WTC11 (cell line): ENCODE results near the gene B3GALT4.

ENCODE experiments used
- ATF2 ChIP-seq: sonication (generic); formaldehyde crosslinking; IDR thresholded peaks from 2 replicates; pipeline ENCODE4 v1.8.1; 2022; ENCODE audit warnings: low read depth, missing genetic modification reagents, borderline replicate concordance
- ATF3 ChIP-seq: sonication (generic); formaldehyde crosslinking; conservative IDR thresholded peaks from 2 replicates; pipeline ENCODE4 v1.8.1; 2022; ENCODE audit warnings: mild to moderate bottlenecking, missing genetic modification reagents
- ATF6 ChIP-seq: sonication (generic); formaldehyde crosslinking; IDR thresholded peaks from 2 replicates; pipeline ENCODE4 v1.8.1; 2023; ENCODE audit warnings: mild to moderate bottlenecking, missing genetic modification reagents
- CTCF ChIP-seq: fragments of 200-600 bp; IDR thresholded peaks from 2 replicates; pipeline ENCODE4 v1.8.0; 2022; ENCODE audit warnings: antibody characterized with exemption
- E2F1 ChIP-seq: sonication (generic); formaldehyde crosslinking; IDR thresholded peaks from 2 replicates; pipeline ENCODE4 v1.8.0; 2022; ENCODE audit warnings: mild to moderate bottlenecking, missing genetic modification reagents
- FOXP4 ChIP-seq: sonication (generic); formaldehyde crosslinking; IDR thresholded peaks from 2 replicates; pipeline ENCODE4 v1.8.0; 2022; ENCODE audit warnings: mild to moderate bottlenecking, missing genetic modification reagents
- JAZF1 ChIP-seq: fragments of 250-450 bp; sonication (Bioruptor Pico); IDR thresholded peaks from 2 replicates; pipeline ENCODE4 v1.9.0; 2021; ENCODE audit warnings: moderate library complexity, mild to moderate bottlenecking, inconsistent platforms
- MAX ChIP-seq: sonication (generic); formaldehyde crosslinking; IDR thresholded peaks from 2 replicates; pipeline ENCODE4 v1.8.0; 2022; ENCODE audit warnings: mild to moderate bottlenecking, missing genetic modification reagents
- NFE2L1 ChIP-seq: sonication (generic); formaldehyde crosslinking; IDR thresholded peaks from 2 replicates; pipeline ENCODE4 v1.8.1; 2023; ENCODE audit warnings: missing genetic modification reagents
- NR2C2 ChIP-seq: sonication (generic); formaldehyde crosslinking; IDR thresholded peaks from 2 replicates; pipeline ENCODE4 v1.8.0; 2022; ENCODE audit warnings: mild to moderate bottlenecking, missing genetic modification reagents
- PRDM15 ChIP-seq: sonication (generic); formaldehyde crosslinking; IDR thresholded peaks from 2 replicates; pipeline ENCODE4 v1.8.0; 2022; ENCODE audit warnings: missing genetic modification reagents
- USF1 ChIP-seq: sonication (generic); formaldehyde crosslinking; IDR thresholded peaks from 2 replicates; pipeline ENCODE4 v1.8.0; 2022; ENCODE audit warnings: mild to moderate bottlenecking, missing genetic modification reagents
- ZBTB21 ChIP-seq: sonication (generic); formaldehyde crosslinking; IDR thresholded peaks from 2 replicates; pipeline ENCODE4 v1.8.1; 2023; ENCODE audit warnings: mild to moderate bottlenecking, missing genetic modification reagents, borderline replicate concordance
- ZSCAN18 ChIP-seq: fragments of 250-450 bp; sonication (Bioruptor Pico); IDR thresholded peaks from 2 replicates; pipeline ENCODE4 v2.1.2; 2022; ENCODE audit warnings: mild to moderate bottlenecking, moderate library complexity

GRCh38 chr6:33290459-33290858 lies 13.5 kb downstream of the B3GALT4 start:
- TF ChIP-seq FOXP4 (CRISPR knock-in tag), result no peak
- TF ChIP-seq ZBTB21 (CRISPR knock-in tag), result no peak
- no peak for TF ChIP-seq ATF3
- TF ChIP-seq CTCF, result no peak
- no peak for TF ChIP-seq USF1 (CRISPR knock-in tag)
- no peak for TF ChIP-seq ATF6 (CRISPR knock-in tag)
- TF ChIP-seq ATF2, result no peak
- TF ChIP-seq NFE2L1, result no peak
- no peak for TF ChIP-seq ZSCAN18
- TF ChIP-seq PRDM15, result no peak
- no peak for TF ChIP-seq E2F1
- TF ChIP-seq JAZF1, result no peak
- no peak for TF ChIP-seq MAX
- no peak for TF ChIP-seq NR2C2
